SK-N-MC (cell line): Measurements from ENCODE around the gene SH2D4B.
"Not testable (repeated sequence)": the region's sequence is repeated elsewhere in the genome, so short reads cannot be mapped to it uniquely, and the experiment has no call there.

ENCODE experiments used
- DNase-seq: peaks from one replicate; pipeline ENCODE4 v3.0.0-alpha.2; 2011; ENCODE audit warnings: low read depth, low spot score
- H3K27ac ChIP-seq: fragments of 200-600 bp; sonication (generic); 2 replicates; pipeline ENCODE4 v1.5.1; 2016; ENCODE audit warnings: mixed run types
- H3K36me3 ChIP-seq: fragments of 200-600 bp; sonication (generic); 2 replicates; pipeline ENCODE4 v1.6.1; 2017; ENCODE audit warnings: antibody characterized with exemption, low read length, mixed read lengths; ENCODE audit not compliant: insufficient read depth
- H3K4me3 ChIP-seq: fragments of 200-600 bp; sonication (generic); 2 replicates; pipeline ENCODE4 v1.5.1; 2016
- H3K9ac ChIP-seq: fragments of 200-600 bp; sonication (generic); 2 replicates; pipeline ENCODE4 v1.8.0; 2017; ENCODE audit warnings: mixed run types, mixed read lengths; ENCODE audit not compliant: insufficient read length
- H3K9me3 ChIP-seq: fragments of 200-600 bp; sonication (generic); 2 replicates; pipeline ENCODE4 v1.6.1; 2017; ENCODE audit warnings: low read depth, mild to moderate bottlenecking, antibody characterized with exemption, low read length, moderate library complexity, mixed read lengths
- EZH2 ChIP-seq: fragments of 200-600 bp; sonication (generic); IDR thresholded peaks from one replicate; pipeline ENCODE4 v1.6.1; 2017; ENCODE audit warnings: antibody characterized with exemption
- FOXP2 ChIP-seq: optimal IDR thresholded peaks from 2 replicates; pipeline ENCODE3; 2011; ENCODE audit warnings: mild to moderate bottlenecking, moderate library complexity; ENCODE audit not compliant: insufficient read depth; ENCODE audit errors: extremely low read length, control extremely low read depth
- POLR2AphosphoS5 ChIP-seq: IDR thresholded peaks from 2 replicates; pipeline ENCODE4 v1.6.1; 2012; ENCODE audit warnings: mild to moderate bottlenecking, low read depth, low read length, borderline replicate concordance

The SH2D4B gene

GRCh38 chr10:80526742-80527141 is 11.0 kb upstream of the SH2D4B start:
- Histone ChIP-seq H3K27ac (no peak overlapping the region), H3K9me3 (no peaks in the 10 kb centered on the region), H3K9ac (no peak overlapping the region), H3K36me3 (no peaks in the 10 kb centered on the region), H3K4me3 (no peak overlapping the region)
- DNase-seq = no peak
- no peak for TF ChIP-seq FOXP2
- no peak for TF ChIP-seq EZH2
- no peak for TF ChIP-seq POLR2AphosphoS5

- no peak for DNase-seq
- H3K36me3 ChIP-seq = no peaks in the 10 kb centered on the region
Measured at GRCh38 chr10:80528185-80528700, 9.5 kb upstream of the SH2D4B start.

GRCh38 chr10:80528901-80529300 is 8.8 kb upstream of the SH2D4B start:
- TF ChIP-seq EZH2 = no peak
- TF ChIP-seq POLR2AphosphoS5 = no peak
- TF ChIP-seq FOXP2 = no peak
- Histone ChIP-seq H3K27ac (no peak overlapping the region), H3K36me3 (no peaks in the 10 kb centered on the region), H3K9ac (no peak overlapping the region), H3K9me3 (no peaks in the 10 kb centered on the region), H3K4me3 (no peak overlapping the region)
- no peak for DNase-seq

More at GRCh38 chr10:80528185-80528700, 9.5 kb upstream of the SH2D4B start:
- Histone ChIP-seq H3K27ac (no peak overlapping the region), H3K9me3 (no peaks in the 10 kb centered on the region), H3K4me3 (no peak overlapping the region), H3K9ac (no peak overlapping the region)
- TF ChIP-seq POLR2AphosphoS5 = no peak
- no peak for TF ChIP-seq FOXP2
- TF ChIP-seq EZH2 = no peak

- Histone ChIP-seq H3K27ac (no peak overlapping the region), H3K9ac (no peak overlapping the region), H3K9me3 (no peaks in the 10 kb centered on the region), H3K4me3 (no peak overlapping the region), H3K36me3 (no peaks in the 10 kb centered on the region)
- DNase-seq = no peak
- TF ChIP-seq FOXP2 = no peak
- TF ChIP-seq EZH2 = no peak
- TF ChIP-seq POLR2AphosphoS5 = no peak
Measured at GRCh38 chr10:80529604-80530003, 8.1 kb upstream of the SH2D4B start.

- Histone ChIP-seq H3K9me3 (no peaks in the 10 kb centered on the region), H3K27ac (no peak overlapping the region), H3K4me3 (no peak overlapping the region), H3K9ac (no peak overlapping the region), H3K36me3 (no peaks in the 10 kb centered on the region)
- no peak for TF ChIP-seq POLR2AphosphoS5
- TF ChIP-seq EZH2 = no peak
- TF ChIP-seq FOXP2 = no peak
- DNase-seq = no peak
Measured at GRCh38 chr10:80530251-80530650, 7.5 kb upstream of the SH2D4B start.

GRCh38 chr10:80530816-80531215 is 6.9 kb upstream of the SH2D4B start:
- H3K36me3 ChIP-seq = no peaks in the 10 kb centered on the region
- no peak overlapping the region for H3K9ac ChIP-seq
- no peak overlapping the region for H3K4me3 ChIP-seq
- H3K27ac ChIP-seq = no peak overlapping the region
- DNase-seq = no peak
- TF ChIP-seq POLR2AphosphoS5 (no peak), EZH2 (no peak), FOXP2 (no peak)
- H3K9me3 ChIP-seq = no peaks in the 10 kb centered on the region

- H3K36me3 ChIP-seq = no peaks in the 10 kb centered on the region
- no peak for TF ChIP-seq POLR2AphosphoS5
- TF ChIP-seq EZH2 = no peak
- TF ChIP-seq FOXP2 = no peak
- H3K4me3 ChIP-seq = no peak overlapping the region
- no peak overlapping the region for H3K9ac ChIP-seq
- H3K27ac ChIP-seq = no peak overlapping the region
- H3K9me3 ChIP-seq = no peaks in the 10 kb centered on the region
- DNase-seq = no peak
Measured at GRCh38 chr10:80532571-80532970, 5.1 kb upstream of the SH2D4B start.

- H3K9me3 ChIP-seq = not testable (repeated sequence)
Measured at GRCh38 chr10:80534059-80534458, 3.6 kb upstream of the SH2D4B start.

GRCh38 chr10:80534646-80535045 is 3.1 kb upstream of the SH2D4B start:
- H3K9ac ChIP-seq, H3K4me3 ChIP-seq, H3K9me3 ChIP-seq, H3K36me3 ChIP-seq, H3K27ac ChIP-seq, DNase-seq: not testable (repeated sequence)

More at GRCh38 chr10:80534059-80534458, 3.6 kb upstream of the SH2D4B start:
- H3K27ac ChIP-seq, DNase-seq, H3K4me3 ChIP-seq, H3K36me3 ChIP-seq, H3K9ac ChIP-seq: not testable (repeated sequence)

- no peak overlapping the region for H3K9ac ChIP-seq
- no peak overlapping the region for H3K4me3 ChIP-seq
- no peaks in the 10 kb centered on the region for H3K36me3 ChIP-seq
- no peak for DNase-seq
- H3K27ac ChIP-seq = no peak overlapping the region
- TF ChIP-seq FOXP2 (no peak), POLR2AphosphoS5 (no peak), EZH2 (no peak)
- no peaks in the 10 kb centered on the region for H3K9me3 ChIP-seq
Measured at GRCh38 chr10:80535671-80536360, 1.9 kb upstream of the SH2D4B start.
